Activated B cell treated with CpG ODN at 0.5 μM for 24 hours (primary cell): ENCODE measurements around the gene PPM1H. TPM values are rescaled to one million over a fixed set of nuclear protein-coding genes. Genes with fewer than 3 reads are reported as not detected.
"Not testable (repeated sequence)": the region's sequence is repeated elsewhere in the genome, so short reads cannot be mapped to it uniquely, and the experiment has no call there.

Experiments
- ATAC-seq: fragments of 200-7000 bp; cut with Tn5 transposase; one replicate; pipeline ENCODE4 v1.10.0; 2021; ENCODE audit warnings: low read depth, mild to moderate bottlenecking, moderate library complexity
- CTCF ChIA-PET: fragments of 350-600 bp; sonication (Branson Sonifier 250); formaldehyde crosslinking; loops from one replicate; lab custom pipeline; 2021; ENCODE audit warnings: antibody characterized with exemption; lab: Charles Lee
- POLR2A ChIA-PET: fragments of 350-600 bp; sonication (Branson Sonifier 250); formaldehyde crosslinking; loops from one replicate; lab custom pipeline; 2021; ENCODE audit warnings: antibody characterized with exemption; lab: Charles Lee
- DNase-seq: peaks from one replicate; pipeline ENCODE4 v3.0.0; 2022
- H3K27ac Mint-ChIP-seq: one replicate; pipeline ENCODE4 v1.8.0; 2020; ENCODE audit warnings: mixed read lengths
- H3K27me3 Mint-ChIP-seq: one replicate; pipeline ENCODE4 v1.8.0; 2021; ENCODE audit warnings: mixed read lengths
- H3K36me3 Mint-ChIP-seq: one replicate; pipeline ENCODE4 v1.8.0; 2021; ENCODE audit warnings: low read depth, mixed read lengths
- H3K4me1 Mint-ChIP-seq: one replicate; pipeline ENCODE4 v1.8.0; 2021; ENCODE audit warnings: mixed read lengths
- H3K4me3 Mint-ChIP-seq: one replicate; pipeline ENCODE4 v1.8.0; 2020; ENCODE audit warnings: mild to moderate bottlenecking, mixed read lengths
- H3K9me3 Mint-ChIP-seq: one replicate; pipeline ENCODE4 v1.8.0; 2020; ENCODE audit warnings: mixed read lengths
- intact Hi-C: fragments of 100-400 bp; cut with micrococcal nuclease; formaldehyde crosslinking; loops from one replicate; pipeline ENCODE4 v1.15.1; 2024
- total RNA-seq: library from RNA; stranded (reverse); gene quantifications from 2 replicates; pipeline ENCODE4 v1.2.3, GENCODE V29; 2022
- TF ChIP-seq, protein P1 (sequence below): fragments of 200-600 bp; IDR thresholded peaks from one replicate; pipeline ENCODE4 v1.8.0; 2022; ENCODE audit warnings: antibody characterized with exemption, mild to moderate bottlenecking

Gene PPM1H
- total RNA-seq, 1 donor from 2014 or later = not detected

DNA sequence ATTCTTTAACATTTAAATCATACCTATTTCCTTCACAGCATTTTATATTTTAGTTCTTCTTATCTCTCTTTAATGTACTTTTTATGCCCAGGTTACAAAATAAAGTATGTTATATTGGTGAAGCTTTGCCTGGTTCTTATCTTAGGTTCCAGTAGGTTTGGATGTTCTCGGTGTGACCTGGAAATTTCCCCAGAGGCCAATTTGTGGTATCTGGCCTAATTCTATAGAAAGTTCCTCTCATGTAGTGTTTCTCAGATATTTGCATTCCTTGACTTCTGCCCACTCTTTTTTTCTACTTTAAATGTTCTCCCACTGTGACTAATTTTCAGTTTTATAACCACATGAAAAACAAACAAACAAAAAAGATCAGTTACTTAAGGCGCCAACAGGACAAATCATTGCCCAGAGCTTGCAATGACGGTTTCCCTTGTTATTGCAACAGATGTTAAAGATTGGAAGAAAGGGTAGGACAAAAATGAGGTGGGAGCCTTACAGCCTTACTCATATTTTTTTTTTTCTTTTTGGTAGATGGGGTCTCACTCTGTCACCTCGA, 41.2 kb upstream of the PPM1H start:
- no peak for ATAC-seq
- no peaks in the 10 kb centered on the region for H3K4me1 Mint-ChIP-seq
- peaks cover 3% of the 10 kb centered on the region for H3K27me3 Mint-ChIP-seq
- DNase-seq = no peak
- CTCF ChIA-PET = no interaction called here
- TF ChIP-seq, protein P1, sequence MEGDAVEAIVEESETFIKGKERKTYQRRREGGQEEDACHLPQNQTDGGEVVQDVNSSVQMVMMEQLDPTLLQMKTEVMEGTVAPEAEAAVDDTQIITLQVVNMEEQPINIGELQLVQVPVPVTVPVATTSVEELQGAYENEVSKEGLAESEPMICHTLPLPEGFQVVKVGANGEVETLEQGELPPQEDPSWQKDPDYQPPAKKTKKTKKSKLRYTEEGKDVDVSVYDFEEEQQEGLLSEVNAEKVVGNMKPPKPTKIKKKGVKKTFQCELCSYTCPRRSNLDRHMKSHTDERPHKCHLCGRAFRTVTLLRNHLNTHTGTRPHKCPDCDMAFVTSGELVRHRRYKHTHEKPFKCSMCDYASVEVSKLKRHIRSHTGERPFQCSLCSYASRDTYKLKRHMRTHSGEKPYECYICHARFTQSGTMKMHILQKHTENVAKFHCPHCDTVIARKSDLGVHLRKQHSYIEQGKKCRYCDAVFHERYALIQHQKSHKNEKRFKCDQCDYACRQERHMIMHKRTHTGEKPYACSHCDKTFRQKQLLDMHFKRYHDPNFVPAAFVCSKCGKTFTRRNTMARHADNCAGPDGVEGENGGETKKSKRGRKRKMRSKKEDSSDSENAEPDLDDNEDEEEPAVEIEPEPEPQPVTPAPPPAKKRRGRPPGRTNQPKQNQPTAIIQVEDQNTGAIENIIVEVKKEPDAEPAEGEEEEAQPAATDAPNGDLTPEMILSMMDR = no peak
- intact Hi-C loops = no loop called here
- no peak overlapping the region for H3K27ac Mint-ChIP-seq
- no peaks in the 10 kb centered on the region for H3K9me3 Mint-ChIP-seq
- POLR2A ChIA-PET = no interaction called here
- no peak overlapping the region for H3K4me3 Mint-ChIP-seq
- H3K36me3 Mint-ChIP-seq = no peaks in the 10 kb centered on the region

DNA sequence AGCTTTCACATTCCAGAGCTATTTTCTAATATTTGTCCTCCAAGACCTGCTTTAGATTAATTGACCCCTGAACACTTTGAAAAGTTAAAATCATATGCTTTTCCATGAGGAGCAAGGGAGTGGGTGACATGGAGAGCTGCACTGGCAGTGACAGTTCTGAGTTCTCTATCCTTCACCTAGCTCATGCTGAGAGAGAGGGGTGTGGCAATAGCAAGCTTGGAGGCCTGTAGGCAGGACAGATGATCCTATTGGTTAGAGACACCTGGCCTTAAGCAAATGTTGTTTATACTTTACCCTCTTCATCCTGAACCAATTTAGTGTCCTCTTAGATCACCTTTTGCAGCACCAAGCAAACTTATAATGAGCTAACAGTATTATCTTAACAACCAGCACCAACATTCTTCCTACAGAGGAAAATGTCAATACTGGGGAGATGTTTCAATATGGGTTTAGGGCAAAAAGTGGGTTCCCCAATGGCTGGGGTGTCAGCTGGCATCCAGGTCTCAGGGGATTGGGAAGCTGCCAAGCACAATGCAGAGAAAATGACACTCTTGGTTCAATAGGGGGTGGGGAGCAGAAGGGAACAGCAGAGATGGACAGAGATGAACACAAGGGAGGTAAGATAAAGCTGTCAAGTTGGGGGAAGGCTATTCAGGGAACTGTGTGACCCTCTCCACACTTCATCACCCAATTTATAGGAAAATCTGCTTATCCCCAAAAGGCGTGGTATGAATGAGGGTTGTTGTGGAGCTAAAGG, 37.0 kb upstream of the PPM1H start:
- no peaks in the 10 kb centered on the region for H3K9me3 Mint-ChIP-seq
- ChIA-PET CTCF (no interaction called here), POLR2A (no interaction called here)

DNA sequence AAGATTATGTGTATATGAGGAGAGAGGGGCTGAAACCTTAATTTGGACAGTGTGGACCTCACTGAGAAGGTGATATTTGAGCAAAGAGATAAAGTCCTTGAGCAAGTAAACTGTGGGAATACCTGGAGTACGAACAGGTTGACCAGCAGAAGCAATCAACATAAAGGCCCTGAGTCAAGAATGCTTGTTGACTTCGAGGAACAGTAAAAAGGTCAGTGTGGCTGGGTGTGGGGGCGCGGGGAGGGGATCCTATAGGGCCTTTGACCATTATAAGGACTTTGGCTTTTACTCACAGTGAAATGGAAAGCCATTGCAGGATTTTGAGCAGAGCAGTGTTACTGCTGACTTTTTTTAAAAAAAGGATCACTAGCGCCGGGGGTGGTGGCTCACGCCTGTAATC, 34.7 kb upstream of the PPM1H start:
- H3K4me1 Mint-ChIP-seq = no peaks in the 10 kb centered on the region
- ChIA-PET CTCF (no interaction called here), POLR2A (no interaction called here)
- no peaks in the 10 kb centered on the region for H3K36me3 Mint-ChIP-seq
- H3K9me3 Mint-ChIP-seq = no peaks in the 10 kb centered on the region
- DNase-seq = no peak
- H3K4me3 Mint-ChIP-seq = no peak overlapping the region
- ATAC-seq = no peak
- H3K27ac Mint-ChIP-seq = no peak overlapping the region
- H3K27me3 Mint-ChIP-seq = no peaks in the 10 kb centered on the region
- intact Hi-C loops = no loop called here
- TF ChIP-seq, protein P1 = no peak

More for the DNA sequence above, 37.0 kb upstream of the PPM1H start:
- Mint-ChIP-seq H3K4me3 (no peak overlapping the region), H3K4me1 (no peaks in the 10 kb centered on the region), H3K27ac (no peak overlapping the region), H3K27me3 (peaks cover 3% of the 10 kb centered on the region), H3K36me3 (no peaks in the 10 kb centered on the region)
- DNase-seq (no peak), ATAC-seq (no peak)
- intact Hi-C loops = no loop called here
- TF ChIP-seq, protein P1 = no peak

DNA sequence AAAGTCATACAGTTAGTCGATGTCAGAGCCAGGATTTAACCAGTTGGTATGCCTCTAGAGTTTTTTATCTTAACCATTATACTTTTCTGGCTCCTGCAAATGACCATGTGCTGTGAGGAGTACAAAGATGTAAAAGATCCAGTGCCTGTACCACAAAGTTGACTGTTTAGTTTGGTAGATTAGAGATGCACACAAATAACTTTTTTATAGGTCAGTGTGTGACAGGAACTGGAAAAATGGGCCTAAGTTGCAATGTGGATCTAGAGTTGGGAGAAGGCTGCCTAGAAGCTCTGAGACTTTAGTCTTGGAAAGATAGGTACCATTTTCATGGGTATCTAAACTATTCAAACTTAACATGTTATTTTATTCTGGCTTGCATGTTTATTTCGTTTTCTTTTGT, 32.8 kb upstream of the PPM1H start:
- intact Hi-C loops = no loop called here
- no peak overlapping the region for H3K27ac Mint-ChIP-seq
- no peaks in the 10 kb centered on the region for H3K36me3 Mint-ChIP-seq
- no peak for ATAC-seq
- ChIA-PET CTCF (no interaction called here), POLR2A (no interaction called here)
- DNase-seq = no peak
- H3K4me1 Mint-ChIP-seq = no peaks in the 10 kb centered on the region
- no peak overlapping the region for H3K4me3 Mint-ChIP-seq
- no peaks in the 10 kb centered on the region for H3K9me3 Mint-ChIP-seq
- H3K27me3 Mint-ChIP-seq = no peaks in the 10 kb centered on the region
- TF ChIP-seq, protein P1 = no peak

DNA sequence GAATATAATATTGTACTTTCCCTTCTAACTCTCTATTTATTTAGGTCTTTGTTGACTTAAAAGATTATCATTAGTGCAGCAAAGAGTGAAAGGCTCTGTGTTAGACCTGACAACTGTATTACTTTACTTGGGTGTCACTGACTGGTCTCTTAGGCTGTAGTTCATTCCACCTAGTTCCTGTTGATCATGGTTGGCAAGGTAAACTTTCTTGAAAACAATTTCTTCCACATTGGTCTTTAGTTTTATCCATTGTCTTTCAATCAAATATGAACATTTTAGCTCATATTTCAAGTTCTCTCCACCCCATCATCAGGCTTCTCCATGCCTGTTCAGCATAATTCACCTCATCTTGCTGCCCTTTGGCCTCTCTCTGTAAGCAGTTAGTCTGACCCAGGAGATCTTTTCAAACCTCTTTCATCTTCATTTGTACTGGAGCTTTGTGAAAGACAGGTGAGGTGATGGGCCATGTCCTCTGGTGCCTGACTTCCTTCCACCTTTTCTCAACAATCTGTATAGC, 32.1 kb upstream of the PPM1H start:
- DNase-seq = no peak
- Mint-ChIP-seq H3K4me3 (no peak overlapping the region), H3K27me3 (no peaks in the 10 kb centered on the region), H3K36me3 (no peaks in the 10 kb centered on the region), H3K4me1 (no peaks in the 10 kb centered on the region), H3K9me3 (no peaks in the 10 kb centered on the region), H3K27ac (no peak overlapping the region)
- POLR2A ChIA-PET = no interaction called here
- CTCF ChIA-PET = no interaction called here
- intact Hi-C loops = no loop called here
- TF ChIP-seq, protein P1 = no peak
- no peak for ATAC-seq

DNA sequence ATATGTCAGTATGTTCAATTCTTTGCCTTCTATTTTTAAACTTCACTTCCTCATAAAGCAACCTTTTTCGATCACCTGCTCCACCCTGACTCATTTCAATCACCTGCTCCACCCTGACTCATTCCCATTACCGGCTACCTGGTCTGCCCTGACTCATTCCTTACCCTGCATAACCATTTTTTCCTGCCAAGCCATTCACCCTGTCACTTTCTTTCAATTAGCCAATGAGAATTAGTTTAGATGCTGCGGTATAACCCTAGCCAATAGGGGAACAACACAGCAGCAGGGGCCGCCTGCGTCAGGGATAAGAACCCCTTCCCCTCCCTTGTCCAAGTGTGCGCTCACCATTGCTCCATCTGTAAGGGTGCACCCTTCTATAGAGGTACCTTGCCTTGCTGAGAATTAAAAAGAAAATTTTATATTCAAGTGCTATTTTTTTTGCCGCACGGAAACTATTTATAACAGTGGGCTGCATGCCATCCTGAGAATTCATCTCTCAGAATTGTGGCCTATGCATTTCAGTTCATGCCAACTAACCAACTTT, 31.6 kb upstream of the PPM1H start:
- CTCF ChIA-PET, H3K36me3 Mint-ChIP-seq, POLR2A ChIA-PET, intact Hi-C loops, ATAC-seq, H3K27ac Mint-ChIP-seq, DNase-seq, H3K27me3 Mint-ChIP-seq, H3K9me3 Mint-ChIP-seq, H3K4me3 Mint-ChIP-seq, H3K4me1 Mint-ChIP-seq: not testable (repeated sequence)

DNA sequence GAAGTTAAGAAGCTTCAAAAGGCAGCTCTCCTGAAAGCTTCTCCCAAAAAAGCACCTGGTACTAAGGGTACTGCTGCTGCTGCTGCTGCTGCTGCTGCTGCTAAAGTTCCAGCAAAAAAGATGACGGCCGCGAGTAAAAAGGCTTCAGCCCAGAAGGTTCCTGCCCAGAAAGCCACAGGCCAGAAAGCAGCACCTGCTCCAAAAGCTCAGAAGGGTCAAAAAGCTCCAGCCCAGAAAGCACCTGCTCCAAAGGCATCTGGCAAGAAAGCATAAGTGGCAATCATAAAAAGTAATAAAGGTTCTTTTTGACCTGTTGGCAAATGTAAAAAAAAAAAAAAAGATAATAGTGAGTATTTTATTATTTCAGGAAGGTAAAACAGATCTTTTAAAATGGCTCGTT, 30.8 kb upstream of the PPM1H start:
- POLR2A ChIA-PET, ATAC-seq, H3K36me3 Mint-ChIP-seq: not testable (repeated sequence)

More for the DNA sequence above, 30.8 kb upstream of the PPM1H start:
- DNase-seq, H3K27ac Mint-ChIP-seq, H3K4me1 Mint-ChIP-seq, CTCF ChIA-PET, intact Hi-C loops, H3K4me3 Mint-ChIP-seq, H3K9me3 Mint-ChIP-seq, H3K27me3 Mint-ChIP-seq: not testable (repeated sequence)
